DND-41 (cell line): ENCODE data around the gene SLAMF9.

Experiments
- ATAC-seq: fragments of 200-7000 bp; cut with Tn5 transposase; 3 replicates; pipeline ENCODE4 v1.9.1; 2021; ENCODE audit warnings: low read depth; ENCODE audit not compliant: insufficient read depth
- DNase-seq: peaks from one replicate; pipeline ENCODE4 v3.0.0-alpha.2; 2020
- H2AFZ ChIP-seq: 2 replicates; pipeline ENCODE4 v1.6.0; 2012; ENCODE audit warnings: low read depth, low read length
- H3K27ac ChIP-seq: 2 replicates; pipeline ENCODE4 v1.5.1; 2012; ENCODE audit warnings: low read length, inconsistent platforms
- H3K27me3 ChIP-seq: fragments of 200-600 bp; sonication (generic); 2 replicates; pipeline ENCODE4 v1.6.0; 2012; ENCODE audit warnings: low read length, mild to moderate bottlenecking, inconsistent platforms; ENCODE audit not compliant: insufficient read depth, poor library complexity
- H3K36me3 ChIP-seq: 2 replicates; pipeline ENCODE4 v1.5.1; 2012; ENCODE audit warnings: low read length, inconsistent platforms; ENCODE audit not compliant: insufficient read depth
- H3K4me1 ChIP-seq: 2 replicates; pipeline ENCODE4 v1.5.1; 2012; ENCODE audit warnings: mild to moderate bottlenecking, low read length; ENCODE audit not compliant: insufficient read depth
- H3K4me2 ChIP-seq: 2 replicates; pipeline ENCODE4 v1.6.0; 2012; ENCODE audit warnings: mild to moderate bottlenecking, moderate library complexity, low read length, inconsistent platforms; ENCODE audit not compliant: insufficient read depth
- H3K4me3 ChIP-seq, 2 experiments: fragments of 200-600 bp in 1 of 2; shearing (Covaris generic) in 1 of 2; 2 replicates each; pipeline ENCODE4 v1.5.1; 2012 to 2016; ENCODE audit warnings: inconsistent platforms in 2 of 2, low read length in 2 of 2, mild to moderate bottlenecking in 2 of 2, low read depth in 1 of 2, moderate library complexity in 1 of 2
- H3K79me2 ChIP-seq: 2 replicates; pipeline ENCODE4 v1.6.0; 2012; ENCODE audit warnings: low read length, inconsistent platforms; ENCODE audit not compliant: insufficient read depth
- H3K9ac ChIP-seq: 2 replicates; pipeline ENCODE4 v1.6.0; 2012; ENCODE audit warnings: low read depth, mild to moderate bottlenecking, inconsistent platforms, low read length, moderate library complexity
- H3K9me3 ChIP-seq: 2 replicates; pipeline ENCODE4 v1.5.1; 2012; ENCODE audit warnings: low read length, moderate library complexity, mild to moderate bottlenecking, inconsistent platforms; ENCODE audit not compliant: insufficient read depth, severe bottlenecking
- H4K20me1 ChIP-seq: 2 replicates; pipeline ENCODE4 v1.6.0; 2012; ENCODE audit warnings: low read length; ENCODE audit not compliant: insufficient read depth
- CTCF ChIP-seq: IDR thresholded peaks from 2 replicates; pipeline ENCODE4 v1.5.1; 2012; ENCODE audit warnings: borderline replicate concordance, low read length, moderate library complexity, mild to moderate bottlenecking; ENCODE audit not compliant: poor library complexity, severe bottlenecking; ENCODE audit errors: extremely low read depth
- EZH2 ChIP-seq: IDR thresholded peaks from 3 replicates; pipeline ENCODE4 v1.6.1; 2012; ENCODE audit warnings: borderline replicate concordance, low read depth, mild to moderate bottlenecking, moderate library complexity, low read length, inconsistent platforms; ENCODE audit not compliant: severe bottlenecking

SLAMF9 gene

GRCh38 chr1:159951551-159951950 is 2.5 kb downstream of the SLAMF9 start:
- Histone ChIP-seq H3K4me2 (no peak overlapping the region), H3K36me3 (no peaks in the 10 kb centered on the region), H3K79me2 (no peaks in the 10 kb centered on the region), H3K9ac (no peak overlapping the region), H3K9me3 (no peaks in the 10 kb centered on the region), H2AFZ (no peak overlapping the region), H3K27me3 (peaks cover 35% of the 10 kb centered on the region), H3K27ac (no peak overlapping the region), H3K4me1 (no peaks in the 10 kb centered on the region), H4K20me1 (no peaks in the 10 kb centered on the region), H3K4me3 (no peak overlapping the region)
- ATAC-seq (no peak), DNase-seq (no peak)
- TF ChIP-seq EZH2 (no peak), CTCF (no peak)

GRCh38 chr1:159951016-159951415 is 3.0 kb downstream of the SLAMF9 start:
- H3K9ac ChIP-seq: no peak overlapping the region
- H3K27me3 ChIP-seq: peaks cover 40% of the 10 kb centered on the region
- H3K4me3 ChIP-seq: no peak overlapping the region
- H2AFZ ChIP-seq: no peak overlapping the region
- H3K27ac ChIP-seq: no peak overlapping the region
- ATAC-seq (no peak), DNase-seq (no peak)
- no peaks in the 10 kb centered on the region for H3K9me3 ChIP-seq
- H3K4me2 ChIP-seq: no peak overlapping the region
- no peaks in the 10 kb centered on the region for H3K36me3 ChIP-seq
- no peak for TF ChIP-seq CTCF
- TF ChIP-seq EZH2: no peak
- no peaks in the 10 kb centered on the region for H3K4me1 ChIP-seq
- no peaks in the 10 kb centered on the region for H4K20me1 ChIP-seq
- no peaks in the 10 kb centered on the region for H3K79me2 ChIP-seq

- H3K4me1 ChIP-seq: peaks cover 6% of the 10 kb centered on the region
- H3K9me3 ChIP-seq: no peaks in the 10 kb centered on the region
- ATAC-seq: no peak
- TF ChIP-seq EZH2 (no peak), CTCF (no peak)
- no peaks in the 10 kb centered on the region for H4K20me1 ChIP-seq
- H2AFZ ChIP-seq: no peak overlapping the region
- no peak overlapping the region for H3K4me2 ChIP-seq
- no peak overlapping the region for H3K4me3 ChIP-seq
- H3K27ac ChIP-seq: no peak overlapping the region
- H3K27me3 ChIP-seq: peaks cover 51% of the 10 kb centered on the region
- H3K79me2 ChIP-seq: no peaks in the 10 kb centered on the region
- no peaks in the 10 kb centered on the region for H3K36me3 ChIP-seq
- H3K9ac ChIP-seq: no peak overlapping the region
- DNase-seq: no peak
These were observed 4.1 kb downstream of the SLAMF9 start for GRCh38 chr1:159949981-159950381.

- peak; percentile 47 for TF ChIP-seq EZH2
- TF ChIP-seq CTCF: no peak
- DNase-seq: no peak
- Histone ChIP-seq H3K36me3 (no peaks in the 10 kb centered on the region), H3K27me3 (peaks cover 59% of the 10 kb centered on the region), H4K20me1 (no peaks in the 10 kb centered on the region; the same call in 1 of the 2 replicates), H3K4me3 (no peak overlapping the region), H2AFZ (no peak overlapping the region), H3K9ac (no peak overlapping the region), H3K27ac (no peak overlapping the region), H3K4me2 (no peak overlapping the region), H3K9me3 (no peaks in the 10 kb centered on the region), H3K79me2 (no peaks in the 10 kb centered on the region), H3K4me1 (peaks cover 6% of the 10 kb centered on the region)
- no peak for ATAC-seq
These were observed 4.9 kb downstream of the SLAMF9 start for GRCh38 chr1:159949123-159949522.
